ENCODE results near the gene TTLL13.

The TTLL13 gene, protein sequence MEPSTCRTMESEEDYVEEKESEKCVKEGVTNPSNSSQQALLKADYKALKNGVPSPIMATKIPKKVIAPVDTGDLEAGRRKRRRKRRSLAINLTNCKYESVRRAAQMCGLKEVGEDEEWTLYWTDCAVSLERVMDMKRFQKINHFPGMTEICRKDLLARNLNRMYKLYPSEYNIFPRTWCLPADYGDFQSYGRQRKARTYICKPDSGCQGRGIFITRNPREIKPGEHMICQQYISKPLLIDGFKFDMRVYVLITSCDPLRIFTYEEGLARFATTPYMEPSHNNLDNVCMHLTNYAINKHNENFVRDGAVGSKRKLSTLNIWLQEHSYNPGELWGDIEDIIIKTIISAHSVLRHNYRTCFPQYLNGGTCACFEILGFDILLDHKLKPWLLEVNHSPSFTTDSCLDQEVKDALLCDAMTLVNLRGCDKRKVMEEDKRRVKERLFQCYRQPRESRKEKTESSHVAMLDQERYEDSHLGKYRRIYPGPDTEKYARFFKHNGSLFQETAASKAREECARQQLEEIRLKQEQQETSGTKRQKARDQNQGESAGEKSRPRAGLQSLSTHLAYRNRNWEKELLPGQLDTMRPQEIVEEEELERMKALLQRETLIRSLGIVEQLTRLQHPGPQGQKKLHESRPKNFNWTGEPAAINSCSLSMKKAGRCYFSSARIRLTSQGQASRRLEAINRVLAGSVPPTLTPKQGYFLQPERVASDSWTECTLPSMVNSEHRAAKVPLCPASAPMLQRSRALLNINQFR

DNA sequence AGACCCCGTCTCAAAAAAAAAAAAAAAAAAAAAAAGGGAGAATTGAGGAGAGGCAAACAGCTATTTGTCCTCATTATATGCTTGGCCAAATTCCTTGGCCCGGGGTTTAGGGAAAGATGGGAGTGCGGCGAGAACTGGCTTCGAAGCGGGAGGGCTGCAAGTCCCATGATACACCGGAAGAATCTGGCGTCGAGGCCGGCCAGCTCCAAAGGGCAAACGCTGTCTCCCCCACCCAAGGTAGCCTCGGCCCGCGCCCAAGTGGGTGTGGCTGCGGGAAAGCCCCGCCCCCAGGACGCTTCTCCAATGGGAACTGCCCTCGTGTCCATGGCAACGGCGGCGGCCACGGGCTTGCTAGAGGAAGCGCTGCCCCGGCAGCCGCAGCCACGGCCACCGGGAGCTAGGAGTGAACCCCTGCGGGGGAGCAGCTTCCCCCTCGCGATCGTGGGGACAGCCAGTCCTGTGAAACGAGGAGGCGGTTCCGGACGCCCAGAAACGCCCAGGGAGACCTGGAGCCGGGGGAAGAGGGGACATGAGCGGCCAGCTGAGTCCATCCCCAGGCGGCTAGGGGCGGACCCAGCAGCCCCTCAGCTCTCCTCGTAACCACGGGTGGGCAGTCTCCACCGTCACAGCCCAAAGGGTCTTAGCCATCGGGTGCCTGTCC lies at the start of gene TTLL13:
TSS of gene TTLL13 (plus strand) at position 354 of the 661 bp plus-strand sequence. CDS start 1,075 bp downstream, outside the sequence.
- DNase-seq (ENCODE audit: low read depth): peak; percentile 79

DNA sequence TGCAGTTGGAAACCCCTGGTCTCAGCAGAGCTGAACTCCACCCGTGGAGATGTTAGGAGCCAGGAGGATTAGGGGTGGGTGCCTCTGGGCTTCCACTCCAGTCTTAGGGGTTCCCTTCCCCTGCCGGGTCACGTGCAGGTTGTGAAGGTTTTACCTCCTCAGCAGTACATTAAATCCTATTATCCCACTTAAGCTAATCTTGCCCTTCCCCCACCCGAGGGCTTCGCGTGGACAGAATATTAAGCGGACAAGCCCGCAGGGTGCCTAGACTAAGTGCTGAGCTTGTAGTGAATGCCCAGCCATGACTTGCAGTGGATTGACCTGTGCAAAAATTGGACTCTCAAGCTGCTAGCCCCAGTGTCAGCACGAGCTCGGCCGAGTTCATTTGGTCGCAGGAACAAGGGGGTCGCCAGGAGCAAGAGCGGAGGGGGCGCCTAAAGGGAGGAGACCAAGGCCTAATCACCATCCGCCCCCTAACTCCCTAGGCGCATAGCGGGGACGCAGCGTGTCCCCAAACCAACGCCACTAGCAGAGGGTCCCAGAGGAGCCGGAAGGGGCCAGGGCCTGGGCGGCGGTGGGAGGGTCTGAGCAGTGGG lies 48.7 kb upstream of the TTLL13 start:
- no peak for DNase-seq (ENCODE audit: low read depth)

DNA sequence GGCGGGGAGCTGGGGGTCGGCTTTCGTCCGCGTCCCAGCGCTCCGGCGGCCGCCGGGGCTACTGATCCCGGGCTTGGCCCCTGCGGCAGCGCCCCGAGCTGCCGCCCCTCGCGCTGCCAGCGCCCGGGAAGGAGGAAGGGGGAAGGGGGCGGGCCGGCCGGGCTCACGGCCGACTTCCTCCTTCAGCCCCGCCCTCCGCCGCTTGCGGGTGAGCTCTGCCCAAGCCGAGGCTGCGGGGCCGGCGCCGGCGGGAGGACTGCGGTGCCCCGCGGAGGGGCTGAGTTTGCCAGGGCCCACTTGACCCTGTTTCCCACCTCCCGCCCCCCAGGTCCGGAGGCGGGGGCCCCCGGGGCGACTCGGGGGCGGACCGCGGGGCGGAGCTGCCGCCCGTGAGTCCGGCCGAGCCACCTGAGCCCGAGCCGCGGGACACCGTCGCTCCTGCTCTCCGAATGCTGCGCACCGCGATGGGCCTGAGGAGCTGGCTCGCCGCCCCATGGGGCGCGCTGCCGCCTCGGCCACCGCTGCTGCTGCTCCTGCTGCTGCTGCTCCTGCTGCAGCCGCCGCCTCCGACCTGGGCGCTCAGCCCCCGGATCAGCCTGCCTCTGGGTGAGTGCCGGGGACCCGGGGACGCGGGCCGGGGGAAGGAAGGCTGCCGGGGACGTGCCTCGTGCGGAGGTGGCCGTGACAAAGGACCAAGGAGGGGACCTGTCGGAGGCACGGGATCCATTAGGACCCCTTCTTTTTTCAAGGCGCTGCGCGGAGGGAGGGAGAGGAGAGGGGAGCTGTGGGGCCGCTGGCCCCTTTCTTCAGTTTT lies 48.0 kb upstream of the TTLL13 start, which contains the start of gene SEMA4B:
TSS of gene SEMA4B (plus strand) at position 201 of the 814 bp plus-strand sequence. CDS start at position 450, 249 bp downstream.
- DNase-seq (ENCODE audit: low read depth): peak; percentile 38

DNA sequence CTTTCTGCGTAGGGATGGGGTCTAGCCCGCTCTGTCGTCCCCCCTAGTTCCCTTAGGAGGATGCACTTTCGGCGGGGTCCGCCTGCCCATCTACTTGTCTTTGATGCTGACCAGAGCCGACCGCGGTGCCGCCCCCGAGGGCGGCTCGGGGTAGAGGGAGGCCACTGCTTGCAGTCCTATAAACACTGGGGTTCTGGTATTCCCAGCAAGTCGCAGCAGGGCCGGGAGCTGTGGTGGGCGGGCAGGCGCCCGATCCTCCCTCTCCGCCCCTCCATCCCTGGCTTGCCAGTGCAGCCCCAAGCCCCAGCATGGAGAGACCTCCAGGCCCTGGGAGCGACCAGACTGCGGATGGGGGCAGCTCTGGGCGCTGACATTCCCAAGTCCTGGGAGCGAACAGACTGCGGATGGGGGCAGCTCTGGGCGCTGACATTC lies 47.4 kb upstream of the TTLL13 start:
- DNase-seq (ENCODE audit: low read depth): no peak

DNA sequence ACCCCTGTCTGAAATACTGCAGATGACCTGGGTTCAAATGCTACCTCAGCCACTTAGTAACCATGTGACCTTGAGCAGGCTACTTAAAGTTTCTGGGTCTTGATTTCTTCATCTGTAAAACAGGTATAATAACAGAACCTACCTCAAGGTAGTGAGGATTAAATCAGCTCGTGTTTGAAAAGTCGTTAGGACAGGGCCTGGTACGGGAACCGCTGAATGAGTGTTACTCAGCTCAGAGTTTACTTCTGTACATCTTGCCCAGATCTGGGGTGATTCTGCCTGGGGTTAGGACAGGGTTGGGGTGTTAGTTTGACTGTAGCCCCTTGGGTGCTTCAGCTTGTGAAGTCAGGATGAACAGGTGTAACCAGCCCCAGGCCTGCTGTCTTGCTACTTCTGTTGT lies 46.4 kb upstream of the TTLL13 start:
- DNase-seq (ENCODE audit: low read depth): no peak

DNA sequence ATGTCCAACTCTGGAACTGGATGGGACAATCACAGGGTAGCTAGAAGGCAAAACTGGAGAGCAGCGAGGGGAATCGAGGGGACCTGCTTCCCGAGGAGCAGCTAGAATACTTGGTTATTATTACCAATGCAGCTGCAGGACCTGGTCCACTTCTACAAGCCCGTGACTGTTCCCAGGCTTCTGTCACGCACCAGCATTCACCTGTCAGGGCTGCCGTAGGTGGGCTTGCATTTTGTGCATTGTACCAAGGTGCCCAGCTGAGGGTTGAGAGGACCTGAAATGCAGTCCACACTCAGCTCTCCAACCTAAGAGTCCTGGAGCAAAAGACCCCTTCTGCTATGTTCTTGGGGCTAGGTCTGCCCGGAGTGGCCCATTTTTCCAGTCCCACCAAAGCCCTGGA lies 45.9 kb upstream of the TTLL13 start:
- DNase-seq (ENCODE audit: low read depth): no peak

DNA sequence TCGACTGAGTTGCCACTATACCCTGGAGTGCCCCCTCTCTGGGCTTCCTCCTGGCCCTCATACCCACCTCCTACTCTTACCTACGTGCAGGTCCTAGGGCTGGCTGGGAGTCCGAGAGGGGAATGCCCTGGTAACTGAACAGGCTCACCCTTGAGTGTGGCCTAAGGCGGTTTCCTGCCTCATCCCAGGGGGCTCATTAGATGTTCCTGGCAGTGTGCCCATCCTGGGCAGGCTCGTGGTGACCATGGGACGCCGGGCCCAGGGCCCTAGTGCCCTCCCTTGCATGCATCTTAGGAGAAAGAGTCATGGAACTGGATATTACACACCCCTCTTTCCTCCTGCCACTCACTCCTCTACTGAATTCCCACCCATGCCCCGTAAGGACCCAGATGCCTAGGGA lies 45.4 kb upstream of the TTLL13 start:
- no peak for DNase-seq (ENCODE audit: low read depth)

DNA sequence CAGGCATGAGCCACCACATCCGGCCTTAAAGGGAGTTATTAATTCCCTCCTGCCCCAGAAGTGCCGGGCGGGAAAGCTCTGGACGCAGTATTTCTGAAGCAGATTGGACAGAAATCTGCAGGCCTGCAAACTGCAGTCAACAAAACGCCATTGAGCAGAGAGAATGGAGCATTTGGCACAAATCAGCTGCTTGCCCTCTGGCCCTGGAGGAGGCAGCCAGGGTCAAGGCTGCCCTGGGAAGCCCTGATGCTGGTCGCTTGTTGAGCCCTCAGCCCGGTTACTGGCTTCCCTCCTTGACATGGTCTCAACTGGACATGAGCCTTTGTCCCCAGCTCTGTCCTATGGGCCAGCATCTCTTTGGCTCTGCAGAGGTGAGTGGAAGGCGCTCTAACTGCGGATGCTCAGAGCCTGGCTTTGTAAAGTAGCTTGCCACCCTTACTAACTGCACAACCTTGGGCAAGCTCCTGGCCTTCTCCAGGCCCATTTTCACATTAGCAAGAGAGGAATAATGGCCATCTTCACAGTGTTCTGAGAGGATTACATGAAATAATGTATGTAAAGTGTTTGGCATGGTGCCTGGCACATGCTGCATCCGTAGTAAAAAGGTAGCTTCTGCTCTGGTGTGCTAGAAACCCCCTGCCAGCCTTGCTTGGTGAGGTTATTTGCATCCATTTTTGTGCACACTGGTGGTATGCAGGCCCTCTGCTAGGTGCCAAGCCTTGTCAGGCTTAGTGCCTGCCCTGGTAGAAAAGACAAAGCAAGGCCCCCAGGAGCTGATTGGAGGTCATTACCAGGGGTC lies 44.1 kb upstream of the TTLL13 start:
- DNase-seq (ENCODE audit: low read depth): no peak

DNA sequence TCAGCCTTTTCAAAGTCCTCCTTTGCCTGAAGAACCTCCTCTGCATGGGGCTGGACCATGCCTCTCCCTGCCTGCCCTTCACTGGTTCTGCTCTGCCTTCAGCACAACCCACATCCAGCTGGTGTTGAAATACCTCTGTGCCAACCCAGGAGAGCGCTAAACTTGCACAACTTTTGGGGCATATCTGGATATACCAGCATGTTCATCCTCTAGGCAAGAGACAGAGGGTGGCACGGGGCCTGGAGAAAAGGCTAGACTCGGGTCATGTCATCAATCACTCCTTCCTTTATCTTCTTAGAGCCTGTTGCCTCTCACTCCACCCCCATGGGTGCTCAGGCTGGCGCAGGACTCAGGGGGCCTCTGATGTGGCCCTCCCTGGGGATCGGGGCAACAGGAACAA lies 43.5 kb upstream of the TTLL13 start:
- no peak for DNase-seq (ENCODE audit: low read depth)

DNA sequence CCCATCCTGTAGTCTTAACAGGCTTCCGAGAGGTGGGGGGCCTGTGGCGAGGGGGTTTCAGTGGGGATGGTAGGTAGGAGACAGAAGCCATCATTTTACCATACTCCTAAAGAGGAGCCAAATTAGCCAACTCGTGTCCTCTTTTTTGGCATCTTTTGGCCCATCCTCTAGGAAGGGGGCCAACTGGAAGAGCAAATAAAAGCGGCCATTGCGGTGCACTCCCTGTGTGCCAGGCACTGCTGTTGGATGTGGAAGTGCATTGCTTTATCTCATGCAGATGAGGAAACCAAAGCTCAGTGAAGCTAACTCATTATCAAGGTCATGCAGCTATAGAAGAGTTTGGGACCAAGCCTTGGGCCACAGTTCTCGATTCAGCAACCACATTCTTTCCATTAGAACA lies 42.1 kb upstream of the TTLL13 start:
- no peak for DNase-seq (ENCODE audit: low read depth)

DNA sequence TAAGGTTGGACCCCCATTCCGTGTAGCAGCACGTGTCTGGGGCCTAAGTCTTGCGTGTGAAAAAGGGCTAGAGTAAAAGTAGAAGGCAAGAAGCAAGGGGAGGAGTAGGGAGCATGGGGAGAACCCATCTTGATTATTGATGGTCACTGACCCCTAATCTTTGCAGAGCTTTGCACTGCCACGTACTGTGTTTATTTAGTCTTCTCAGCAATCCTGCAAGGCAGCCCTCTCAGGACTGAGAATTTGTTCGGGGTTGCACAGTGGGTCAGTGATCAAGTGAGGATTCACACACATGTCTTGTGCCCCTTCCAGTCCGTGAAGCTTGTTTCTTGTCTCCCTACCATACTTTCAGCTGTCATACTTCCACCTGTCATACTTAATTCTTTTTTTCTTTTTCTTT lies 41.0 kb upstream of the TTLL13 start:
- DNase-seq (ENCODE audit: low read depth): no peak

DNA sequence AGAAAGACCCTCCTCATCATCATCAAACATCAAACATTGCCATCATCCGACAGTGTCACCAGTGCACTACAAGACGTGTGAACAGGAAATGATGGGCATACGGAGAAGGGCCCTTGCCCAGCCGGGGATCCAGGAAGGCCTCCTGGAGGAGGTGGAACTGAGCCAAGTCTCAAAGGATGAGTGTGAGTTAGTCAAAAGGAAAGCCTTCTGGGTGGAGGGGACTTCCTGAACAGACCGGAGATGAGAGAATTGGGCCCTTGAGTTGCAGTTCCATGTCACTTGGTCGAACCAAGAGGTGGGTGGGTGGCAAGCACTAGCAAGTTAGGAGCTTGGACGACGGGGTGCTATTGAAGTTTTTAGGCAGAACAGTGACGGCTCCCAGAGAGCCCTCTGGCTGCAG lies 39.8 kb upstream of the TTLL13 start:
- no peak for DNase-seq (ENCODE audit: low read depth)

DNA sequence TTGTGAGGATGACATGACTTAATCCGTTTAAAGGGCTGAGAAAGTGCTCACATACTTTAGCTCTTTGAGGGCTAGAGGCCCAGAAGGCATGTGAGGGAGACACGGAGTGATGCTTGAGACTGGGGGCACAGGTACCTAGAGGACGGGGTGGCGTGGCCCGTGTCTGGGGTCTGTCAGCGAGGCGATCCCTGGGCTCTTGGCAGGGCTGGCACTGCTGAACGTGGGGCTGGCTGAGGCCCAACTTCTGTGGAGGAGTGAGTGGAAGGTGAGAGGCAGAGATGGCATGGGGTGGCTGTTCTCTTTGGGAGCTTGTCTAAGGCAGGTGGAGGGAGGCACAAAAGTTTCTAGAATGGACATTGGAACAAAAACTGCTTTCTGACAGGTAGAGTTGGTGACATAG lies 38.8 kb upstream of the TTLL13 start:
- DNase-seq (ENCODE audit: low read depth): no peak

DNA sequence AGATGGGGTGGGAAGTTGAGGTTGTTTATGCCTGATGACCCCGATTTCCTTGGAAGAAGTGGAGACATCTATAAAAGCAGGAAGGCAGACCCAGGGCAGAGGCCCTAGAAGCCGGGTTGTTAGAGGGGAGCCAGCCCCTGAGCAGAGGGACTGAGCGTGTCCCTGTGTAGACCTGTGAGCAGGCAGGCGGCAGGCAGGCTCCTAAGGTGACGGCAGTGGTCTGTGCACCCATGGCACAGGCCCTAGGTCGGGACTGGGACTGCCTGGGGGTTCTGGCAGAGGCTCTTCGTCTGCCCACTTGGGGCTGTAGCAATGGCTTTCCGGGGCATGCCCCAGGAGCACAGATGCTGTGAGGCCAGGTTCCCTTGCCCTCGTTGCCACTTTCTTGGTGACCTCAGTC lies 38.3 kb upstream of the TTLL13 start:
- no peak for DNase-seq (ENCODE audit: low read depth)

DNA sequence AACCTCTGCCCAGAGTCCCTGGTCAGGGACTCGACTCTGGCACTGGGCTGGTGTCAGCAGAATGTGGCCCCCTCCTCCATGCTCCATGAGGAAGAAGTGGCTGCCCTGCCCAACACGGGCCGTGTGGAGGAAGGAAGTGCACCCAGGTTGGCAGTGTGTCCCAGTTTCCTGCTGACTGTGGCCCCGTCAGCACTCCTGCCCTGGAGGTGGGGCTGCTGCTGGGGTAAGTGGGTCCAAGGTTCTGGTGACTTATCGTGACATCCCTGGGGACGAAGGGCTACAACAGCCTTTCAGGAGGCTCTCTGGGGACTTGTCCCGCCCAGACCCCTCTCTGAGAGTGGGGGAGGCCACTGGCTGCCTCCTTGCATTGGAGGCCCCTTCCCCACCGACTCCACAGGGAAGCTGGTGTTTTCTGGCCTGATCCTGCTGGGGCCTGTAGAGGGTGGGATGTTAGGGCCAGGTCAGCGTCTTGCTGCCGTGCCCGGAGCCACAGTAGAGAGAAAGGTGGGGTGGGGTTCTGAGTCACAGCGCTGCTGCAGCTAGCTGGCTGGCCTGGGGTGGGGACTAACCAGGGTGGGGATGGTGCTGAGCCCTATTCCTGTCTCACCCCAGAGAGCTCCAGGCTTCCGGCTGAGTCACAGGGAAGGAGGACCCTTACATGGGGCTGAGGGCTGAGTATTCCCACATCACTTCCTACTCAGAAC lies 37.8 kb upstream of the TTLL13 start:
- no peak for DNase-seq (ENCODE audit: low read depth)

DNA sequence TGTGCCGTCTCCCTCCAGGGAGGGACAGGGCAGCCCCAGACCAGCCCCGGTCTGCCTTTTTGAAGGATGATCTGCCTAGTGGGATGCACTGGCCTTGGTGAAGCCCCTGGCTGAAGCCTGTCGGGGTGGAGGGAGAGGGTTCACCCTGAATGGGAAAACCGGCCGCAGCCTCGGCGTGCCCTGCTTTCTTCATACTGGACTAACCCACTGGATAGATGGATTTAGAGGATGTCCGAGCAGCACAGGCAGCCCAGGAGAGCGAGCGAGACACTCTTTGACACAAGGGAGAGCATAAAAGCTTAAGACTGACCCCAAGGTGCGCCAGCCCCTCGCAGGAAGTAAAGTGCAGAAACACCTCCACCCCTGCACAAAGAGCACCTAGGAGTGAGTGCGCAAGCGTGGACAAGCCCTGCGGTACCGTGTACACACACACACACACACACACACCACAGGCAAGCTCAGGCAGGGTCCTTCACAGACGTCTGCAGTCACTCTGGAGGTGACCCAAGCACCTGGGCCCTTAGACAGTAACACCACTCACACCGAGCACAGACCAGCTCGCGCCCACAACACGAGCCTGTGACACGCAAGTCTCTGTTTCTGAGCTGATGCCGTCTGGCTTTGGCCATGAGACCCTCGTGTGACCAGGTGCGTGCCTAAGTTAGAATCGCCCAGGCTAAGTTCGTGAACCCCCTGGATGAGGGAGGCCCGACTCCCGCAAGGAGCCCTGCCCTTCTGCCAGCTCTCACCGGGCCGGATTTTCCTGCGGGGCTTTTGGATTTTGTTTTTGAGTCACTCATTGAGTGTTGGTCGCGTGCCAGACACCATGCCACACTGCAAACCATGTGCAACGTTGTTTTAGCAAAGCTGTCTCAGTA lies 36.9 kb upstream of the TTLL13 start:
- no peak for DNase-seq (ENCODE audit: low read depth)

DNA sequence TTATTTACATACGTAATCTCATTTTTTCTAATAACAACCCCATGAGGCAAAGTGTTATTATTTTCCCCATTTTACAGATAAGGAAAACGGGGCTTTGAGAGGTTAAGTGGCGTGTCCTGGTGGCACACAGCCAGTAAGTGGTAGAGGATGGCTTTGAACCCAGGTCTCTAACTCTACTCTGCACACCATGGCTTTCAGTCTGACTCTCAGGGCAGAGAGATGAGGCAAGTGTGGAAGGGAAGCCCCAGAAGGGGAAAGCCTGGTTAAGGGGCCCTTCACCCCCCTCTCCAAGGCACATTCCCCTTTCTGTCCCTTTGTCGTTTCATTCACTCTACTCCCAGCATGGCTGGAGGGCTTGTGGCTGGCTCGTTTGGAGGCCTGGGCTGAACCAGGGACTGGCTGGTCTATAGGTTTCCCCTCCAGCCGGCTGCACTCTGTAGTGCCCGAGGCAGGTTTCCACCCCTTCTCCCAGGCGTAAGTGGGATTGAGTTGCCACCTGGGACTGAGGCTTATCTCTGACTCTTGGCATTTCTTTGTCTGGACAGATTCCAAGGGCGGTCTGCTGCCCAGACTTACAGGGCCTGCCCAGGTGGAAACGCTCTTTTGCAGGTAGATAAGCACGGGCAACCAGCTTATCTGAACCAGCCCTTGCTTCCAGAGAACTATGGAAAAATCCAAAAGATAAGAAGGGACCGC lies 36.1 kb upstream of the TTLL13 start:
- DNase-seq (ENCODE audit: low read depth): no peak

DNA sequence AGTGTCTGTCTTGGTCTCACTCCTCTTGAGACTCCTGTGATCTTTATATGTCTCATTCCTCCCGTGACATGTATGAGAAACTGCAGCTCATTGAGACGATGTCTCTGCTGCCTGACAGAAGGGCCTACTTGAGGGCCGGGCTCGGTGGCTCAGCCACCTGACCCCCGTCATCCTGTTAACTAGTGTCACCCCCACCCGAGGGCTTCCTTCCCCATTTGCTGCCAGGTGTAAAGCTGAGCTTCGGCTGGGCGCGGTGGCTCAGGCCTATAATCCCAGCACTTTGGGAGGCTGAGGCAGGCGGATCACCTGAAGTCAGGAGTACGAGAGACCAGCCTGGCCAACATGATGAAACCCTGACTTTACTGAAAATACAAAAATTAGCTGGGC lies 35.5 kb upstream of the TTLL13 start:
- DNase-seq (ENCODE audit: low read depth): no peak
